HG02885 (cell line): ENCODE data around the gene COL5A1.

Experiments
- ATAC-seq: cut with Tn5 transposase; IDR thresholded peaks from one replicate; pipeline ENCODE4 v1.9.1; 2021; ENCODE audit warnings: mild to moderate bottlenecking; ENCODE audit not compliant: unreplicated experiment, poor library complexity

The COL5A1 gene

GRCh38 chr9:134881313-134881670, 239.7 kb downstream of the COL5A1 start:
- no peak for ATAC-seq

- no peak for ATAC-seq
Observed at GRCh38 chr9:134882204-134882785, 240.7 kb downstream of the COL5A1 start.

GRCh38 chr9:134883040-134883782, 241.6 kb downstream of the COL5A1 start:
- ATAC-seq: no peak

- no peak for ATAC-seq
Observed at GRCh38 chr9:134884492-134884891, 242.9 kb downstream of the COL5A1 start.

GRCh38 chr9:134885001-134885678, 243.5 kb downstream of the COL5A1 start:
- no peak for ATAC-seq

- ATAC-seq: no peak
Observed at GRCh38 chr9:134885679-134886412, 244.2 kb downstream of the COL5A1 start.

GRCh38 chr9:134886413-134886913, 244.9 kb downstream of the COL5A1 start:
- ATAC-seq: no peak

- ATAC-seq: no peak
Observed at GRCh38 chr9:134887219-134887618, 245.6 kb downstream of the COL5A1 start.

GRCh38 chr9:134887686-134888602, 246.3 kb downstream of the COL5A1 start:
- ATAC-seq: no peak

- no peak for ATAC-seq
Observed at GRCh38 chr9:134888603-134889190, 247.1 kb downstream of the COL5A1 start.

GRCh38 chr9:134889386-134890154, 248.0 kb downstream of the COL5A1 start:
- ATAC-seq: no peak

- no peak for ATAC-seq
Observed at GRCh38 chr9:134890155-134890495, 248.5 kb downstream of the COL5A1 start.

GRCh38 chr9:134891053-134891452, 249.4 kb downstream of the COL5A1 start:
- ATAC-seq: no peak

- no peak for ATAC-seq
Observed at GRCh38 chr9:134891713-134892112, 250.1 kb downstream of the COL5A1 start.

GRCh38 chr9:134892221-134892620, 250.6 kb downstream of the COL5A1 start:
- ATAC-seq: no peak

GRCh38 chr9:134892820-134893420, 251.3 kb downstream of the COL5A1 start:
- ATAC-seq: no peak
